H9 (cell line): ENCODE results near the gene CLUH. TPM values are rescaled to one million over a fixed set of nuclear protein-coding genes. Genes with fewer than 3 reads are reported as not detected.

Experiments
- DNase-seq: peaks from one replicate; pipeline ENCODE4 v3.0.0-alpha.2; 2017
- H2AFZ ChIP-seq: one replicate; pipeline ENCODE4 v1.6.1; 2013; ENCODE audit warnings: mild to moderate bottlenecking, low read length, control low read depth, moderate library complexity
- H2AK5ac ChIP-seq: 2 replicates; pipeline ENCODE4 v1.6.1; 2013; ENCODE audit warnings: low read length, control low read depth, mixed read lengths; ENCODE audit not compliant: insufficient read length
- H2BK120ac ChIP-seq: one replicate; pipeline ENCODE4 v1.6.1; 2013; ENCODE audit warnings: low read depth, mild to moderate bottlenecking, low read length, control low read depth, inconsistent platforms; ENCODE audit not compliant: poor library complexity, severe bottlenecking
- H2BK12ac ChIP-seq: 2 replicates; pipeline ENCODE4 v1.6.1; 2013; ENCODE audit warnings: low read length, control low read depth, mixed read lengths, low read depth; ENCODE audit not compliant: insufficient read length
- H2BK15ac ChIP-seq: 2 replicates; pipeline ENCODE4 v1.6.1; 2013; ENCODE audit warnings: low read depth, low read length, control low read depth
- H2BK20ac ChIP-seq: one replicate; pipeline ENCODE4 v1.6.1; 2013; ENCODE audit warnings: low read depth, mild to moderate bottlenecking, low read length, control low read depth, inconsistent platforms; ENCODE audit not compliant: poor library complexity, severe bottlenecking
- H2BK5ac ChIP-seq: 2 replicates; pipeline ENCODE4 v1.6.1; 2013; ENCODE audit warnings: low read length, control low read depth, mixed read lengths; ENCODE audit not compliant: insufficient read length
- H3K14ac ChIP-seq: 2 replicates; pipeline ENCODE4 v1.6.1; 2013; ENCODE audit warnings: low read length, control low read depth; ENCODE audit not compliant: insufficient read depth
- H3K18ac ChIP-seq: 2 replicates; pipeline ENCODE4 v1.6.1; 2013; ENCODE audit warnings: low read depth, mild to moderate bottlenecking, mixed read lengths, low read length, control low read depth; ENCODE audit not compliant: insufficient read length
- H3K23ac ChIP-seq: 2 replicates; pipeline ENCODE4 v1.6.1; 2013; ENCODE audit warnings: low read length, control low read depth, mixed read lengths, low read depth; ENCODE audit not compliant: insufficient read length
- H3K23me2 ChIP-seq: 2 replicates; pipeline ENCODE4 v1.6.1; 2013; ENCODE audit warnings: low read depth, mild to moderate bottlenecking, mixed read lengths, low read length, control low read depth; ENCODE audit not compliant: insufficient read length, poor library complexity, severe bottlenecking
- H3K27ac ChIP-seq: 2 replicates; pipeline ENCODE4 v1.5.1; 2013; ENCODE audit warnings: low read length, control low read depth, mixed read lengths, low read depth; ENCODE audit not compliant: insufficient read length
- H3K27me3 ChIP-seq: 2 replicates; pipeline ENCODE4 v1.6.1; 2013; ENCODE audit warnings: low read length, control low read depth, inconsistent platforms; ENCODE audit not compliant: insufficient read depth
- H3K4ac ChIP-seq: 2 replicates; pipeline ENCODE4 v1.6.1; 2013; ENCODE audit warnings: low read depth, mild to moderate bottlenecking, control low read depth, inconsistent platforms, low read length, moderate library complexity
- H3K4me1 ChIP-seq: 2 replicates; pipeline ENCODE4 v1.6.1; 2013; ENCODE audit warnings: low read length, control low read depth, inconsistent platforms; ENCODE audit not compliant: insufficient read depth
- H3K4me2 ChIP-seq: 2 replicates; pipeline ENCODE4 v1.6.1; 2013; ENCODE audit warnings: low read length, control low read depth, mixed read lengths; ENCODE audit not compliant: insufficient read length, insufficient read depth
- H3K56ac ChIP-seq: 2 replicates; pipeline ENCODE4 v1.6.1; 2013; ENCODE audit warnings: low read depth, mild to moderate bottlenecking, mixed read lengths, low read length, control low read depth; ENCODE audit not compliant: insufficient read length
- H3K79me1 ChIP-seq: 2 replicates; pipeline ENCODE4 v1.6.1; 2013; ENCODE audit warnings: low read depth, mild to moderate bottlenecking, moderate library complexity, low read length, control low read depth, inconsistent platforms; ENCODE audit not compliant: insufficient read depth, poor library complexity, severe bottlenecking
- H3K79me2 ChIP-seq: 2 replicates; pipeline ENCODE4 v1.6.1; 2013; ENCODE audit warnings: low read length, control low read depth, inconsistent platforms; ENCODE audit not compliant: insufficient read depth
- H3K9ac ChIP-seq: 2 replicates; pipeline ENCODE4 v1.6.1; 2013; ENCODE audit warnings: low read length, control low read depth, mixed read lengths; ENCODE audit not compliant: insufficient read length; ENCODE audit errors: extremely low read depth
- H3K9me3 ChIP-seq: one replicate; pipeline ENCODE4 v1.6.1; 2013; ENCODE audit warnings: low read depth, low read length, inconsistent platforms; ENCODE audit not compliant: control insufficient read depth
- H3T11ph ChIP-seq: one replicate; pipeline ENCODE4 v1.6.1; 2013; ENCODE audit warnings: mild to moderate bottlenecking, low read length, control low read depth, inconsistent platforms
- H4K20me1 ChIP-seq: one replicate; pipeline ENCODE4 v1.6.1; 2013; ENCODE audit not compliant: control insufficient read depth, insufficient read length, insufficient read depth
- H4K5ac ChIP-seq: 2 replicates; pipeline ENCODE4 v1.6.1; 2013; ENCODE audit warnings: low read depth, mild to moderate bottlenecking, mixed read lengths, low read length, control low read depth; ENCODE audit not compliant: insufficient read length
- H4K8ac ChIP-seq: replicated peaks from 2 replicates; pipeline ENCODE4 v1.6.1; 2013; ENCODE audit warnings: low read length, control low read depth, mixed read lengths, low read depth; ENCODE audit not compliant: insufficient read length
- H4K91ac ChIP-seq: 2 replicates; pipeline ENCODE4 v1.6.1; 2013; ENCODE audit warnings: low read depth, mild to moderate bottlenecking, moderate library complexity, mixed read lengths, low read length, control low read depth; ENCODE audit not compliant: insufficient read length
- H3K27ac Mint-ChIP-seq, 3 experiments: 2 replicates in 2 of 3; 3 replicates in 1 of 3; pipeline ENCODE4 v1.8.0; 2020 to 2021; ENCODE audit warnings: mixed read lengths in 3 of 3, mild to moderate bottlenecking in 1 of 3, moderate library complexity in 1 of 3
- H3K27me3 Mint-ChIP-seq: 2 replicates; pipeline ENCODE4 v1.8.0; 2021; ENCODE audit warnings: low read depth, mild to moderate bottlenecking, moderate library complexity, mixed read lengths
- H3K36me3 Mint-ChIP-seq, 3 experiments: 2 replicates in 2 of 3; 3 replicates in 1 of 3; pipeline ENCODE4 v1.8.0; 2020 to 2021; ENCODE audit warnings: low read depth in 3 of 3, mixed read lengths in 3 of 3; ENCODE audit not compliant: insufficient read depth in 1 of 3
- H3K4me1 Mint-ChIP-seq, 2 experiments: 2 replicates each; pipeline ENCODE4 v1.8.0; 2020; ENCODE audit warnings: mixed read lengths in 2 of 2
- H3K4me3 Mint-ChIP-seq, 2 experiments: 2 replicates in 1 of 2; 3 replicates in 1 of 2; pipeline ENCODE4 v1.8.0; 2020 to 2021; ENCODE audit warnings: mild to moderate bottlenecking in 2 of 2, mixed read lengths in 2 of 2, moderate library complexity in 1 of 2
- H3K9me3 Mint-ChIP-seq, 2 experiments: 2 replicates in 1 of 2; 3 replicates in 1 of 2; pipeline ENCODE4 v1.8.0; 2020; ENCODE audit warnings: mild to moderate bottlenecking in 2 of 2, mixed read lengths in 2 of 2, moderate library complexity in 1 of 2
- CTCF ChIP-seq: fragments of 200-600 bp; sonication (generic); conservative IDR thresholded peaks from 3 replicates; pipeline ENCODE4 v1.8.0; 2021; ENCODE audit warnings: antibody characterized with exemption, mild to moderate bottlenecking
- WGBS: extraction: QIAGEN DNeasy Blood & Tissue Kit; methylation state at CpG from one replicate; pipeline ENCODE4 v1.1.7; 2013; ENCODE audit warnings: missing lambda C conversion rate, low lambda C conversion rate, mixed read lengths; ENCODE audit not compliant: insufficient read length; ENCODE audit errors: extremely low coverage; 5-methylcytosine and 5-hydroxymethylcytosine counted together
- total RNA-seq: library from RNA; stranded (reverse); gene quantifications from 2 replicates; pipeline ENCODE4 v1.2.1, GENCODE V29; 2021

CLUH gene
- total RNA-seq, 1 experiment from 2014 or later = 91.3 TPM

- no peak overlapping the region for H3T11ph ChIP-seq
- H3K23me2 ChIP-seq = peaks cover 4% of the 10 kb centered on the region
- no peak overlapping the region for H2BK5ac ChIP-seq
- H4K91ac ChIP-seq = no peak overlapping the region
- no peak for DNase-seq
- H3K9ac ChIP-seq = no peak overlapping the region
- H4K5ac ChIP-seq = no peak overlapping the region
- H4K20me1 ChIP-seq = no peaks in the 10 kb centered on the region
- H4K8ac ChIP-seq = no peak overlapping the region
- no peaks in the 10 kb centered on the region for H3K4me1 Mint-ChIP-seq
- no peak overlapping the region; a peak in 1 of 5 replicates for H3K4me3 Mint-ChIP-seq
- no peak overlapping the region for H2BK20ac ChIP-seq
- no peaks in the 10 kb centered on the region; a peak in 1 of 5 replicates for H3K9me3 Mint-ChIP-seq
- H2AFZ ChIP-seq = no peak overlapping the region
- H3K18ac ChIP-seq = no peak overlapping the region
- H3K79me2 ChIP-seq = no peaks in the 10 kb centered on the region
- no peak overlapping the region for H3K56ac ChIP-seq
- H3K23ac ChIP-seq = no peak overlapping the region
- H3K4me1 ChIP-seq = no peaks in the 10 kb centered on the region
- H2BK12ac ChIP-seq = no peak overlapping the region
- H3K27me3 ChIP-seq = no peaks in the 10 kb centered on the region
- H3K4ac ChIP-seq = no peak overlapping the region
- no CpG with 5 or more reads among the region's 17 CpGs for WGBS
- H3K27me3 Mint-ChIP-seq = no peaks in the 10 kb centered on the region; the same call in none of the 2 replicates
- peak overlapping the region in 1 of 3 experiments; percentile 65; a peak in 2 of 7 replicates for H3K27ac Mint-ChIP-seq
- H3K36me3 Mint-ChIP-seq = peaks cover 5 to 29% (median 22%) of the 10 kb centered on the region in 3 experiments; a peak in 5 of 7 replicates
- no peak overlapping the region for H2BK15ac ChIP-seq
- no peak overlapping the region for H2BK120ac ChIP-seq
- no peak overlapping the region; the same call in 1 of the 2 replicates for H3K14ac ChIP-seq
- TF ChIP-seq CTCF = no peak
- H3K79me1 ChIP-seq = no peaks in the 10 kb centered on the region
- no peaks in the 10 kb centered on the region for H3K9me3 ChIP-seq
- no peak overlapping the region for H2AK5ac ChIP-seq
- H3K27ac ChIP-seq = no peak overlapping the region
- no peak overlapping the region for H3K4me2 ChIP-seq
These were observed 19.3 kb upstream of the CLUH start for GRCh38 chr17:2730764-2731353.
